ENCODE data around the gene DECR2.
"Not testable (repeated sequence)": the region's sequence is repeated elsewhere in the genome, so short reads cannot be mapped to it uniquely, and the experiment has no call there.

Gene DECR2

GRCh38 chr16:378113-378820 is 23.4 kb upstream of the DECR2 start:
- DNase-seq (ENCODE audit: extremely low read depth in 1 of 2, low read depth in 1 of 2) = not testable (repeated sequence)

DNA sequence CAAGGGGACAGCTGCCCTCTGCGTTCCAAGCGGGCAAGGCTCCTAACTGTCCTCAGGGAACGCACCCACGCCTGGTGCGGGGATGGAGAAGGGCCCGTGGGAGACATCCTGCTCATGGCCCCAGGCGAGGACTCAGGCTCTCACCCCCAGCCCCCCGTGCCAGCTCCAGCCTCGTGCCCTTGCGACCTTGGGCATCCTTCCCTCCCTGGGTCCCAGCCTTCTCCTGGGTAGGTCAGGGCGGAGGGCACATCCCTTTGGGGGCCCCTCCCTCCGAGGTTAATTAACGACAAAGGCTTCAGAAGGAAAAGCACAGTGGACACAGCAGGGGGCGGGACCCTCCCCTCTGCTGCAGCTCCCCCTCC is 22.9 kb upstream of the DECR2 start:
- DNase-seq (ENCODE audit: extremely low read depth in 1 of 2, low read depth in 1 of 2) = no peak

DNA sequence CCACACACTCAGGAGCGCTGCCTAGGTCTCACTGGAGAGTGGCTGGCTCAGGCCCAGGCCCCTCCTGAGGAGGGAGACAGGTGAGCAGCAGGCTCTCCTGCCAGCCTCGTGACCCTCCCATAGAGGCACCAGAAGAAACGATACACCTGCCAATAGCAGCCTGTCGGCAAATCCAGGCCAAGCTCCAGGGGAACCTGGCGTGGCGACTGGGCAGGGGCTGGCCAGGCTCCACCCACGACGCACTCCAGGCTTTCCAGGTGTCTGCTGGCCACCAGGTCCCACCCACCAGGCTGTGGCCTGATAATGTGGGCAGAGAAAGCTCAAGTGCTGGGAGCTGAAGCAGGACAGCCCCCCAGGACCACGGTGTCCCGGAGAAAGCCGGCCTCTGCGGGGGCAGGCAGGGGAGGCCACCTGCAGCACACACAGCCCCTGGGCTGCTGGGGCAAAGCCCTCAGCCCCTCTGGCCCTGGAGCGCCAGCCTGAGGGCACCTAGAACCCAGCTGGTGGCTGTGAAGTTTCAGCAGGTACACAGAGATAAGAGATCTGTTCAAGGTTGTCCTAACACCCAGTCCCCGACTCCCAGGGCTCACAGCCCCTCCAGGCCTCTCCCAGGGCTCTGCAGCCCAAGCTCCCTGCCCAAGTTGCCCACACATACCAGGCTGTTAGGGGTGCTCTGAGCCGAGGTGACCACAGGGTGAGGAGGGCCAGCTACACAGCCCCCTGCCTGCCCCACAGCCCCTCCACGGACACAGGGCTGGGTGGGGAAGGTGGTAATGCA is 22.3 kb upstream of the DECR2 start:
- DNase-seq (ENCODE audit: extremely low read depth in 1 of 2, low read depth in 1 of 2) = no peak

GRCh38 chr16:379961-380761 is 21.5 kb upstream of the DECR2 start:
- DNase-seq (ENCODE audit: extremely low read depth in 1 of 2, low read depth in 1 of 2) = no peak

- DNase-seq (ENCODE audit: extremely low read depth in 1 of 2, low read depth in 1 of 2) = no peak
Observed at GRCh38 chr16:380762-381011, 21.0 kb upstream of the DECR2 start.

GRCh38 chr16:381012-381788 is 20.5 kb upstream of the DECR2 start:
- DNase-seq (ENCODE audit: extremely low read depth in 1 of 2, low read depth in 1 of 2) = no peak

- DNase-seq (ENCODE audit: extremely low read depth in 1 of 2, low read depth in 1 of 2) = peak in 1 of 2 donors; percentile 34
Observed at GRCh38 chr16:381789-382717, 19.6 kb upstream of the DECR2 start, which contains the start of gene PGAP6. PGAP6 (minus strand) TSS chr16:381978; CDS start chr16:381821, 157 bp downstream.

- peak in 1 of 2 donors; percentile 33 for DNase-seq (ENCODE audit: extremely low read depth in 1 of 2, low read depth in 1 of 2)
Observed at GRCh38 chr16:383326-384051, 18.2 kb upstream of the DECR2 start.

- no peak for DNase-seq (ENCODE audit: extremely low read depth in 1 of 2, low read depth in 1 of 2)
Observed at GRCh38 chr16:386641-387156, 15.0 kb upstream of the DECR2 start.

GRCh38 chr16:387761-388666 is 13.7 kb upstream of the DECR2 start:
- DNase-seq (ENCODE audit: extremely low read depth in 1 of 2, low read depth in 1 of 2) = not testable (repeated sequence)

- DNase-seq (ENCODE audit: extremely low read depth in 1 of 2, low read depth in 1 of 2) = no peak
Observed at GRCh38 chr16:389352-389751, 12.3 kb upstream of the DECR2 start.

DNA sequence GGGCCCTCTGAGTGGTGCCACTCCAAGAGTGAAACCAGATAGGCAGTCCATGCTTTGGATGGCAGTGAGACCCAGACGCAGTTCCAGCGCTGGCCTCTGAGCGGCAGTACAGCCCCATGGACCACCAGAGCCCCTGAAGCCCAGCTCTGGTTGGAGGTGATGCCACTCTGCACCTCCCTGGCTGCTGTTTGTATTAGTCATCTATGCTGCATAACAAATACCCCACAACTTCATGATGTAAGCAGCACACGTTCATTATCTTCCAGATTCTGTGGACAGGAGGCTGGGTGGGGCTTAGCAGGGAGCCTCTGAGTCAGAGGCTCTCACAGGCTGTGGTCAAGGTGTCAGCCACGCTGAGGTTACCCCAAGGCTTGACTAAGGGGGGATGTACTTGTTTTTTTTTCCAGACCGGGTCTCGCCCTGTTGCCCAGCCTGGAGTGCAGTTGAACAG is 9.8 kb upstream of the DECR2 start:
- DNase-seq (ENCODE audit: extremely low read depth in 1 of 2, low read depth in 1 of 2) = peak; percentile 83 to 87

- peak in 1 of 2 donors; percentile 48 for DNase-seq (ENCODE audit: extremely low read depth in 1 of 2, low read depth in 1 of 2)
Observed at GRCh38 chr16:392450-393030, 9.1 kb upstream of the DECR2 start.

GRCh38 chr16:396199-396598 is 5.5 kb upstream of the DECR2 start:
- DNase-seq (ENCODE audit: extremely low read depth in 1 of 2, low read depth in 1 of 2) = no peak

- DNase-seq (ENCODE audit: extremely low read depth in 1 of 2, low read depth in 1 of 2) = no peak
Observed at GRCh38 chr16:396605-397004, 5.1 kb upstream of the DECR2 start.

- DNase-seq (ENCODE audit: extremely low read depth in 1 of 2, low read depth in 1 of 2) = no peak
Observed at GRCh38 chr16:397135-397661, 4.5 kb upstream of the DECR2 start, which contains the start of gene NME4. NME4 (plus strand) TSS chr16:397199; CDS start chr16:397223, 24 bp downstream.

DNA sequence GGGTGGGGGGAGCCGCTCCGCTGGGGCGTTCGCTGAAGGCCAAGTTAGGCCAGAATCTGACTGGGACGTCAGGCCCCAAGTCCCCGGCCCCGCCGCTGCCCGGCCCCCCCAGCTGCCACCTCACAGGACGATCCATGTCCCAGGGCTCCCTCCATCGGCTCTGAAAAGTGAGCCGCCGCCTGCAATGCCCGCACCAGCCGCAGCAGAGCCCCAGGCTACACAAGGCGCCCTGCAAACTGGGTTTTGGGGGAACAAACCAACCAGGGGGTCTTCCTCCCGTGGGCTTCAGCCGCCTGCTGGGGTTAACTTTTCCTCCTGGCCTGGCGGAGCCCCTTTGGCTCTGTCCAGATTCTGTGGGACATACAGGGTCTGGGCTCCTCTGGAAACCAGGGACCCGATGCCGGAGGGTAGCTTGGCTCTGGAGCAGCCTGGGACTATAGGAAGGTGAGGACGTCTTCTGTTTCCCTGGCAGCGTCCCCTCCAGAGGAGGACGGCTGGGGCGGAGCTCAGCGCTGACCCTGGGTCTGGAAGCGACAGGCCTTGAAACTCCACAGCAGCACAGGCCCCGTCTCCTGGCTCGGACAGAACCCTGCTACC is 3.9 kb upstream of the DECR2 start:
- no peak for DNase-seq (ENCODE audit: extremely low read depth in 1 of 2, low read depth in 1 of 2)
